ENCODE results near the gene HACD2.

The HACD2 gene

GRCh38 chr3:123584988-123585937 is at the start of gene HACD2:
HACD2 (minus strand) TSS chr3:123585053; CDS start chr3:123585027, 26 bp downstream.
- peak; percentile 80 to 93 (median 85) for DNase-seq (ENCODE audit: low read depth in 3 of 3, low spot score in 1 of 3)

GRCh38 chr3:123634149-123635051 is 49.5 kb upstream of the HACD2 start:
- no peak for DNase-seq (ENCODE audit: low read depth in 3 of 3, low spot score in 1 of 3)

GRCh38 chr3:123633530-123633929 is 48.7 kb upstream of the HACD2 start:
- DNase-seq (ENCODE audit: low read depth in 3 of 3, low spot score in 1 of 3): no peak

GRCh38 chr3:123632161-123632655 is 47.4 kb upstream of the HACD2 start:
- no peak for DNase-seq (ENCODE audit: low read depth in 3 of 3, low spot score in 1 of 3)

GRCh38 chr3:123629747-123630047 is 44.8 kb upstream of the HACD2 start:
- DNase-seq (ENCODE audit: low read depth in 3 of 3, low spot score in 1 of 3): no peak

GRCh38 chr3:123628996-123629746 is 44.3 kb upstream of the HACD2 start:
- no peak for DNase-seq (ENCODE audit: low read depth in 3 of 3, low spot score in 1 of 3)

- DNase-seq (ENCODE audit: low read depth in 3 of 3, low spot score in 1 of 3): no peak
Observed at GRCh38 chr3:123627673-123628670, 43.1 kb upstream of the HACD2 start.

GRCh38 chr3:123626881-123627280 is 42.0 kb upstream of the HACD2 start:
- no peak for DNase-seq (ENCODE audit: low read depth in 3 of 3, low spot score in 1 of 3)

- DNase-seq (ENCODE audit: low read depth in 3 of 3, low spot score in 1 of 3): no peak
Observed at GRCh38 chr3:123624302-123624701, 39.4 kb upstream of the HACD2 start.

GRCh38 chr3:123623346-123623880 is 38.6 kb upstream of the HACD2 start:
- no peak for DNase-seq (ENCODE audit: low read depth in 3 of 3, low spot score in 1 of 3)

GRCh38 chr3:123622766-123623165 is 37.9 kb upstream of the HACD2 start:
- DNase-seq (ENCODE audit: low read depth in 3 of 3, low spot score in 1 of 3): no peak

GRCh38 chr3:123621850-123622189 is 37.0 kb upstream of the HACD2 start:
- DNase-seq (ENCODE audit: low read depth in 3 of 3, low spot score in 1 of 3): no peak

- no peak for DNase-seq (ENCODE audit: low read depth in 3 of 3, low spot score in 1 of 3)
Observed at GRCh38 chr3:123621186-123621849, 36.5 kb upstream of the HACD2 start.

GRCh38 chr3:123620343-123620742 is 35.5 kb upstream of the HACD2 start:
- no peak for DNase-seq (ENCODE audit: low read depth in 3 of 3, low spot score in 1 of 3)

- DNase-seq (ENCODE audit: low read depth in 3 of 3, low spot score in 1 of 3): no peak
Observed at GRCh38 chr3:123618768-123619484, 34.1 kb upstream of the HACD2 start.

GRCh38 chr3:123618076-123618708 is 33.3 kb upstream of the HACD2 start:
- DNase-seq (ENCODE audit: low read depth in 3 of 3, low spot score in 1 of 3): no peak

GRCh38 chr3:123616593-123616992 is 31.7 kb upstream of the HACD2 start:
- no peak for DNase-seq (ENCODE audit: low read depth in 3 of 3, low spot score in 1 of 3)

GRCh38 chr3:123613543-123613942 is 28.7 kb upstream of the HACD2 start:
- no peak for DNase-seq (ENCODE audit: low read depth in 3 of 3, low spot score in 1 of 3)
